GM18520 (cell line): ENCODE measurements around the gene CLEC1A.

Experiments used
- ATAC-seq: cut with Tn5 transposase; IDR thresholded peaks from one replicate; pipeline ENCODE4 v1.9.1; 2021; ENCODE audit not compliant: unreplicated experiment

CLEC1A gene

GRCh38 chr12:10101648-10102220, 2.9 kb upstream of the CLEC1A start:
- no peak for ATAC-seq

- no peak for ATAC-seq
These were observed 2.3 kb upstream of the CLEC1A start for GRCh38 chr12:10101042-10101579.

- no peak for ATAC-seq
These were observed 1.3 kb downstream of the CLEC1A start for GRCh38 chr12:10097521-10097920.

DNA sequence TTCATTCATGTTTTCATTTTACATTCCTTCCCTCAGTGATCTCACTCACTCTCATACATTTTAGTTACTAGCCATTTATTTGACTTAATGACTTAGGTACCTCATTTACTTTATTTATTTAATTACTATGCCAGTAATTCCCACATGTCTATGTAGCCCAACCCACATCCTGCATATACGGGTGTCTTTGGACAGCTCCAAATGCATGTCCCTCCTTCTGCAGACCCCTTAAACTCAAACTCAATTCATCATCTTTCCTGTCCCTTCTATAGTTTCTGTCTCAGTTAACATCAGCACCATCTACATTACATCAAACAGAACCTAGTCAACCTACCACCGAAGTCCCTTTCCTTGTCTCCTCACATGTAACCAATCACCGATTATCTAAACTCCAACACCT, 2.8 kb downstream of the CLEC1A start:
- no peak for ATAC-seq

DNA sequence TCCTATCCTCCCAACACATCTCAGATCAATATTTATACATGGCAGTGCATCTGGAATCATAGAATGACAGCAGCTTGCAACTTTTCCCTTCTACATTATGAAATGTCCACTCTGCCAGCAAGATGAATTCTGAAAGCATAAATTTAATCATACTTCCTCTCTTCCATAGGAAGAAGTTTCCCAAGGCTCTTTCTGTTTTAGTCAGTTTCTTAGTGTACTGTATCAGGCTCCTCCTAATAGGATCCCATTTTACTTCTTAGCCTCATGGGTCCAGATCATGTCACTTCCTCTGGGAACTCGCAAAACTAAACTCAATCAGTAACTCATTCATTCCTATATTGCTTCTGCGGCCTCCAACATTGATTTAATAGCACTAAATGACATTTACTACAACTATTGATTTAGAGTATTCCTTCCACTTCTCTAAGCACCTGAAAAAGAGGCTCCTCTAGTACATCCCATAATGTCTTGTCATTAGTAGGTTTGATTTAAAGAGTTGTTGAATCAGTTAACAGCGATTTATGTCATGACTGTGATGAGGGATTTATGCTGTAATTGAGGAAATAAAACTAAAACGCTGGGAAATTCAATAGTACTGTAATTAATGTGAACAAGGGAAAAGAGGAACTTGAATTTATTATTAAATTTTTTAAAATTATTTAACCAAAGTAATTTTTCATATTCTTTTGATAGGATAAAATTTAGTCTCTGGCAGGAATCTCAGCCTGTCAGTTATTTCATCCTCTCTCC, 4.0 kb downstream of the CLEC1A start:
- ATAC-seq: no peak

DNA sequence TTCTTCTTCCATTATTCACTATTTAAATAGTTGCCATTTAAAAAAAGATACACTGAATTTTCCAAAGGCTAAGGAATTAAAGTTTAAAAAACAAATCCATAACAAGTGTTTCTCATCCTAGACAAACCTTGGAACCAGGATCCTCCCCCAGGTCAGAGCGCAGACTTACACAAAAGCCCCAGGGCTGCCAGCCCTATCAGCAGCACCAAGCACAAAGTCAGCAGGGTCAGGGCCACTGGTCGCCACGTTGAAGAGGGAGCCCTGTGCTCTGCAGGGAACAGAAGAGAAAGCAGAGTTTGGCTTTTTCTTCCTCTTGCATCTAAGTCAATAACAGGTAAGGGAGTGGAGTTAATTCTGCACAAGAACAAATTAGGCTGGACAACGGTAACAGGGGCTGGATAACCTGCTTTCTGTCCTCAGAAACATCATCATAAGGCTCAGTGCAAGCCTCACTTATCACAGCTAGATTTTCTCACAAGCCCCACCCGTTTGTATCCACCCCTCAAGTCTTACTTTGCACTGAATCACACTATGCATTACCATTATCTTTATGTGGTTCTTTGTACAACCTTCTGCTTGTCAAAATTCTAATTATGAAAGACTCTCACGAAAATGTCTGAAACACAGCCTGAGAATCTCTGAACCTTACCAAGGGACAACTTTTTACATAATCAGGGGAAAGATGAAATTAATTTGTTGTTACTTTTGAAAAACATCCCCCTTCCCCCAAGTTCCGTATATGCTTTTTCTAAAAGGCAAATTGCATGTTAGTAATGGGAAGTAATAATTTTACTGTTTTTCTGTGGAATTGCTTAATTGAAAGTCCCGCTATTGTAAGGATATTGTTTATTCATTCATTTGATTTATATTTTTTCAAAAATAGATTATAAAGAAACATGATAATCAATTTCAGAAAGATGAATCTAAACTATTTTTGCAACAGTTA, 9.6 kb downstream of the CLEC1A start:
- ATAC-seq: no peak

DNA sequence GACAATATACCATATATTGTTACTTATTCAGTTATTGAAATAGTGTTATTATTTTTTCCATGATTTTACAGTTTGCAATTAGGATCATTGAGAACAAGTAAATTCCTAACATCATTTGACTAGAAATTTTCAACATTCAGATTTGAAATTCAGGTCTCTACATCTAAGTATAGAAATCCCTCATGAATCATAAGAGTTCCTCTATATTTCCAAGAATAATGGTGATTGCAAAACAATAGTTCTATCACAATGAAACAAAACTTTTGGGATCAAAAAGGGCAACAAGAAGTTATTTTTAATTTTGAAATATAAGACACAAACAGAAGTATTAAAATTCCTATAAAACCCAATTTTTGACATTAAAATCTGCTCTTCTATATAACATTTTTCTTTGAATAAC, 10.8 kb downstream of the CLEC1A start:
- no peak for ATAC-seq

DNA sequence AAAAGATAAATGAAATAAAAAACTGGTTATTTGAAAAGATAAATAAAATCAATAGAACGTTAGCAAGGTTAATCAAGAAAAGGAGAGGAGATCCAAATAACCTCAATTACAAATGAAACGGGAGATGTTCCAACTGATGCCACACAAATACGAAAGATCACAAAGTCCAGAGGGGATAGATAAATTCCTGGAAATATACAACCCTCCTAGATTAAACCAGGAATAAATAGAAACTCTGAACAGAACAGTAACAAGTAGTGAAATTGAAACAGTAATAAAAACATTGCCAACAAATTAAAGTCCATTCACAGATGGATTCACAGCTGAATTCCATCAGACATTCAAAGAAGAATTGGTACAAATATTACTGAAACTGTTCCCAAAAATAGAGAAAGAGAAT, 12.4 kb downstream of the CLEC1A start:
- ATAC-seq: no peak

GRCh38 chr12:10084733-10085132, 14.1 kb downstream of the CLEC1A start:
- no peak for ATAC-seq

DNA sequence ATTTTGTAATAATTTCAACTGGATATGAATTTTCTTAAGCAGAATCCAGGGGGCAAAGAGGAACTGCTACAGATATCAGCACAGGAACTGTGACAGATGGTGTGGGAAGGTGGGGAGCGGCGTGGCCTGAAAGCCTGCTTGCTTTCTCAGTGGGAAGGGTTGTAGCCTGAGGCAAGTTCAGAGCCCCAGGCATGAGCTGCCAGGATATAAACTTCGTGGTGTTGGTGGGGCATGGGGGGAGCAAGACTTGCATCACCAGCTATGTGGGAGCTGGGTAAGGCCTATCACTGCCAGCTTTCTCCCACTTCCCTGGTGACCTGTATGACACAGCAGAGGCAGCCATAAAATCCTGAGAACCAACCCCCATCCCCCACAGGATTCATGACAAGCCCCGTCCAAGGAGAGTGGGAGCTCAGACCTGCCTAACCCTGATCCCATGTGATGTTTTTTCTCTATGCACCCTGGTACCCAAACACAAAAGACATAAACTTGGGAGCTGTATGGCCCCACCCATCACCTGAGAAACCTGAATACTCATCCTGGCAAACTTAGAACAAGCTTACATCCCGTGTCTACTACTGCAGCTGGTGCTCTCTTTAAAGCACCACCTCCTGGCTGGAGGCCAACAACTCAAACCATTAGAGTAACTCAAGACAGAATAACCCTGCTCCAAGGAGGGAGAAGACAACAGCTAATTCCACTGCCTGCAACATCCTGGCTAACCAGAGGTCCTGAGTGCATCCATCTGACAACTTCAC, 16.5 kb downstream of the CLEC1A start:
- ATAC-seq: no peak

- no peak for ATAC-seq
These were observed 23.3 kb downstream of the CLEC1A start for GRCh38 chr12:10075451-10075850.

GRCh38 chr12:10073261-10073660, 25.5 kb downstream of the CLEC1A start:
- no peak for ATAC-seq

DNA sequence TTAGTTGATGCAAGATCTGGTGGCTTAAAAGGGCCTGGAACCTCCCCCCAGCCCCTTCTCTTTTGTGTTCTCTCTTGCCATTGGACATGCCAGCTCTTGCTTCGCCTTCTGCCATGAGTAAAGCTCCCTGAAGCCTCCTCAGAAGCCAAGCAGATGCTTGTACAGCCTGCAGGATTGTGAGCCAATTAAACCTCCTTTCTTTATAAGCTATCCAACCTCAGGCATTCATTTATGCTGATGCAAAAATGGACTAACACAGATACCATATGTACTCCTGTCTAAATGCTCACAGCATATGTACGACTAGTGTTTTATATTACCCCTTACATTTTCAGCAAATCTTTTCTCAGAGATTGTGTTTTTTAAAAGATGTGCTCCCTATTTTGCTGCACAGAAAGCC, 26.7 kb downstream of the CLEC1A start:
- ATAC-seq: no peak

DNA sequence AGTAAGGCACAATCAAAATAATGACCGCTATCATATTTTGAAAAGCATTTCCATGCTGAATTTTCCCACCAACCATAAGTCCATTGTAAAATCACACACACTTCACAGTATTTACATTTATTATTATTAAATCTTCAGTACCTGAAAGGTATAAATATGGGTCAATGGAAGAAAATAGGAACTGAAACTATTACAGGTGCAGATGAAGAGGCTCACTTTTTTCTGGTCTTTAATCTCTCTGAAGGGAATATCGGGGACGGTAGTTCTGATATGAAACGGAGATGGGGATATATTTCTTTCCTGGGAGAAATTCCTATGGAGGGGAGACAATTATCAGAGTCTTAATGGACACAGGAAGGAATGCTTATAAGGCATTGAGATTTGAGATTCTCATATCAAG, 28.4 kb downstream of the CLEC1A start:
- ATAC-seq: no peak

DNA sequence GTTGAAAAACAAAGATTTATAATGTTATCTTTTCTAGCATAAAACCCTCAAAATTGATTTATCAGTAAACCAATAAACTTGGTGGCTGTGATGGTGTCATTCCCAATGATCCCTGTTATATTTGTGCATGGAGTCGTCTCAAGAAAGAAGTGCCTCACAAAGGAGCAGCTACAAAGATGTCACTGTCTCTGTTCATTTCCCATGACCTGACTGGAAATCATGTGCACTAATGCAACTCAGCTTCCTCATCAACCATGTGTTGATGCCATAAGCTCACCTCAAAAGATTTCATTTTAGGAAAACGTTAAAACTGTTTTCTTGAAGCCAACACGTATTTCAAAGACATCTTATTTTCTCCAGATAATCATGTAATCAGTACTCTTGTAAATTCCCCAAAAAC, 28.8 kb downstream of the CLEC1A start:
- ATAC-seq: no peak

DNA sequence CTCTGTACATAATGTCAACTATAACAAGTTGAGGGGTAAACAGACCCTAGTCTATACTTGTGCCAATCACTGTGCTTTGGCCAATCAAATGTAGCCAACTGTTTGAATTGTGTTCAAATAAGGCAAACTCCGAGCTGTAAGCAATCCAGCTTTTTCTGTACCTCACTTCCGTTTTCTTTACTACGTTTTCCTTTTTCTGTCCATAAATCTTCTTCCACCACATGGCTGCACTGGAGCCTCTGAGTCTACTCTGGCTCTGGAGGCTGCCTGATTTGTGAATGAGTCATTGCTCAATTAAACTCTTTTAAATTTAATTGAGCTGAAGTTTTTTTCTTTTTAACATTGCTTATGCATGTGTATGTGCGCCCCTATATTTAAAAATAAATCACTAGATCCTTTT, 29.7 kb downstream of the CLEC1A start:
- no peak for ATAC-seq

GRCh38 chr12:10068644-10069043, 30.1 kb downstream of the CLEC1A start:
- no peak for ATAC-seq

DNA sequence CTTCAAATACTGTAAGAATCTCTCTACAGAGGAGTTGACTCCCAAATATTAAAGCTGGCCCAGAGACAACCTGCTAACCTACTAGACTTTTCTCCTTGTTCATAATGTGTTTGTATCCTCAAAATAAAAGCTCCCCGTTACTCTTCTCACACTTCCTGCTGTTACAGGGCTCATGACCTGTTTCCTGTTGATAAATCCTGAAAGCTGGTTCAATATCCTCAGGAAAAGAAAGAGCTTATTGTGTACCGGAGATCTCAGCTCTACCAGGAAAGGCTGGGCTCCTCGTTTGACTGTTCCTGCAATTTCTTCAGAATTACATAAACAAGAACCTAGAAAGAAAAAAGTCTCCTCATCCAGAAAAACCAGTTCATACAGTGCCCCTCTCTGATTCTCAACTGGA, 30.8 kb downstream of the CLEC1A start:
- no peak for ATAC-seq

GRCh38 chr12:10067264-10067663, 31.5 kb downstream of the CLEC1A start:
- no peak for ATAC-seq

DNA sequence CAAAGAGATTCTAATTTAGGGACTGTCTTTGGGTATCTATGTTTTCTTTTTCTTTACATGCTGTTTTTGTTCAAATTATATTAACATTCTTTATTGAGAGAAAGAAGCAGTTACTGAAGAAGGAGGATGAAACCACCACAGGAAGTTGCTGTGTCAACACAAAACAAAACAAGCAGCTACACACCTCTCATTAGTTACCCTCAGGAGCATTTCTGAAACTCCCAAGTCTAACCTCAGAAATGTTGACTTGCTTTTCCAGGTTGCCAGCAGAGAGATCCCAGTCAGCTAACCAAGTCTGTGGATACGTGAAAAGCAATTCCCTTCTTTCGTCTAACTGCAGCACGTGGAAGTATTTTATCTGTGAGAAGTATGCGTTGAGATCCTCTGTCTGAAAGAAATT, 33.5 kb downstream of the CLEC1A start:
- no peak for ATAC-seq

DNA sequence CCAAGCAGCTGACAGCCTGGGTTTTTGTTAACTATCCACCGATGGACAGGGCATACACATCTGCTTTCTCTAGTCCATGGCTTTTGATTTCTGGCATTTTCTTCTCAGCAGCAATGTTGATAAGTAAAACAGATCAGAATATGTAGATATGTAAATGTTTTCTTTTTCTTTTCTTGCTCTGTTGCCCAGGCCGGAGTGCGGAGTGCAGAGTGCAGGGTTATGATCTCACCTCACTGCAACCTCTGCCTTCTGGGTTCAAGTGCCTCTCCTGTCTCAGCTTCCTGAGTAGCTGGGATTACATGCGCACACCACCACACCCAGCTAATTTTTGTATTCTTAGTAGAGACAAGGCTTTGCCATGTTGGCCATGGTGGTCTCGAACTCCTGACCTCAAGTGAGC, 40.4 kb downstream of the CLEC1A start:
- ATAC-seq: no peak
